Psoas muscle (tissue), 8 donors: ENCODE data around the gene DBR1. TPM values are rescaled to one million over a fixed set of nuclear protein-coding genes. Genes with fewer than 3 reads are reported as not detected.

Source experiments
- ATAC-seq, 4 donors: fragments of 200-7000 bp; cut with Tn5 transposase; one replicate each; pipeline ENCODE4 v1.9.1; 2020; ENCODE audit warnings: moderate library complexity in 3 of 4, mild to moderate bottlenecking in 2 of 4
- DNase-seq, 2 donors: peaks; one replicate each; pipeline ENCODE4 v3.0.0-alpha.2; 2020
- H3K27ac ChIP-seq: fragments of 200-600 bp; one replicate; pipeline ENCODE4 v1.8.0; 2022
- H3K27me3 ChIP-seq, 3 donors: fragments of 200-600 bp in 1 of 3; one replicate each; pipeline versions ENCODE4 v1.6.1 to v1.8.0; 2013 to 2022; ENCODE audit warnings: low read length in 2 of 3, mild to moderate bottlenecking in 2 of 3, moderate library complexity in 1 of 3; ENCODE audit not compliant: insufficient read depth in 3 of 3
- H3K36me3 ChIP-seq, 2 donors: fragments of 200-600 bp in 1 of 2; one replicate each; pipeline versions ENCODE4 v1.6.1 to v1.8.0; 2013 to 2022; ENCODE audit warnings: low read depth in 1 of 2, mild to moderate bottlenecking in 1 of 2, moderate library complexity in 1 of 2; ENCODE audit not compliant: insufficient read depth in 1 of 2
- H3K4me1 ChIP-seq: fragments of 200-600 bp; one replicate; pipeline ENCODE4 v1.8.0; 2022
- H3K4me3 ChIP-seq: fragments of 200-600 bp; one replicate; pipeline ENCODE4 v1.8.0; 2022; ENCODE audit warnings: mild to moderate bottlenecking
- H3K9me3 ChIP-seq: fragments of 200-600 bp; one replicate; pipeline ENCODE4 v1.8.0; 2022
- WGBS, 3 donors: extraction: QIAGEN DNeasy Blood & Tissue Kit; methylation state at CpG; one replicate each; pipeline versions ENCODE4 v1.1.6 to v1.1.7; 2013; 5-methylcytosine and 5-hydroxymethylcytosine counted together
- intact Hi-C, 2 donors: fragments of 100-400 bp; cut with DNase I; formaldehyde crosslinking; loops; one replicate each; pipeline versions ENCODE4 v1.11.0 to v1.14.2; 2022
- polyA plus RNA-seq, 3 donors: library from polyadenylated mRNA; stranded (reverse); fragments of 200-250 nt; gene quantifications; one replicate each; pipeline ENCODE4 v1.2.3, GENCODE V29; 2013
- total RNA-seq, 4 donors: library from RNA; stranded (reverse); fragmentation: NEBNext Ultra II Directional in 2 of 4; extraction: Animal tissue kit (Norgen Biotek cat#: 25700) in 2 of 4; gene quantifications; one replicate each; pipeline versions ENCODE4 v1.2.1 to v1.2.4, GENCODE V29; 2021 to 2023
- TF ChIP-seq, protein P1 (sequence below): fragments of 200-600 bp; IDR thresholded peaks from one replicate; pipeline ENCODE4 v1.8.0; 2022; ENCODE audit warnings: antibody characterized with exemption
- donor health status: healthy with polysubstance abuse.
- donor health status: DM: no; HTN: no; CAD: no; lungs with moderate emphysema.
- donor health status: Bipolar disorder and iron deficiency.
- donor health status: healthy.
- donor health status: DM: yes; HTN: yes; CAD: no.
- donor health status: DM: no; HTN: no; CAD: no.
- donor health status: DM: no; HTN: no; CAD: no.
- donor health status: DM: yes; HTN: yes; CAD: no.

Gene DBR1
- total and polyA plus RNA-seq, 7 donors: 4.3 to 13.6 (median 7.2) TPM

DNA sequence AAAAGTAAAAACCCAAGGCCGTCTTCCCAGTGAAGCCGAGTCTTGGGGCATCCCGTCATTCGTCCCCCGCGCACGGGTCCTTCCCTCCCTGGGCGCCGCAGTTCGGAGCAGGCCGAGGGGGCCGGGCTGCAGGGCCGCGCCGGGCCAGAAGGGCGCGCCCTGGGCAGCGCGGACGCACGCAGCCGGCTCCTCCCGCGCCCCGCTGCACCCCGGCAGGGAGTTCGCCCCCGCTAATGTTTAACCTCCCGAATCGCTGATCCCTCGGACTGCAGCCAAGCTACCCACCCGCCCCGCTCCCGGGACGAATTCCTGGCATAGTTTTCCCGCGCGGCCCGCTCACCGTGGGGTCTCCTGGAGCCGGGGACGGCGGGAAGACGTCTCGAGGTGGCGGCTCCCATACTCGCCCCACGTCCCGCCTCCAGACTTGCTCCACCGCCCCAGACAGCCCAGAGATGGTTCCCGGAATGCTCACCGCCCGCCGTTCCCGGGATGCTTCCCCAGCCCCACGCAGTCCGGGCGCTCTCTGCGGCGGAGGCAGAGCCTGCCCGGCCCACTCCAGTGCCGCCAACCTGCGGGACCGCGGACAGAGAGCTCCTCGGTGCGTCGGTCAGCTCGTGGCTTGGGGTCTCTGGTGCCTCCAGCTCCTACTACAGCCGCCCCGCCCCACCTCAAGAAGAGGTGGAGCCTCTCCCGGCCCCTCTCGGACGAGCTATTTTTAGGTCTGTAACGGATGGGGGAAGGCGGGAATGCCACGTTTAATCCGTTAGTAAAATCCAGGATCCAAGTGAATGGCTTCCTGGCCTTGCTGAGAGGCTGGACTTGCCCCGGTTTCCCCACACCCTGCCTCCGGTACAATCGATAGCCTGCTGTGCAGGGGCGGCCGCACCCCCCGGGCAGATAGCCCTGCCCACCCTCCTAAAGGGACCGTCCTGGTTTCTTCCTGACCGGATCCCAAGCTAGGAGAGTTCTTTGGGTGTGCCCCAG, 59.4 kb downstream of the DBR1 start, which contains the start of gene DZIP1L:
TSS of gene DZIP1L (minus strand) at position 621 of the 984 bp plus-strand sequence. CDS start 11,637 bp downstream, outside the sequence.
- Histone ChIP-seq H3K9me3 (no peaks in the 10 kb centered on the region), H3K36me3 (peaks cover 0 to 5% of the 10 kb centered on the region in 2 donors), H3K4me3 (peak within 1 kb of the TSS; percentile 95), H3K4me1 (peaks cover 7% of the 10 kb centered on the region), H3K27me3 (no peaks in the 10 kb centered on the region), H3K27ac (peak within 1 kb of the TSS; percentile 76)
- ATAC-seq (peak; percentile 90 to 95 (median 91)), DNase-seq (peak; percentile 60 to 75)
- TF ChIP-seq, protein P1, sequence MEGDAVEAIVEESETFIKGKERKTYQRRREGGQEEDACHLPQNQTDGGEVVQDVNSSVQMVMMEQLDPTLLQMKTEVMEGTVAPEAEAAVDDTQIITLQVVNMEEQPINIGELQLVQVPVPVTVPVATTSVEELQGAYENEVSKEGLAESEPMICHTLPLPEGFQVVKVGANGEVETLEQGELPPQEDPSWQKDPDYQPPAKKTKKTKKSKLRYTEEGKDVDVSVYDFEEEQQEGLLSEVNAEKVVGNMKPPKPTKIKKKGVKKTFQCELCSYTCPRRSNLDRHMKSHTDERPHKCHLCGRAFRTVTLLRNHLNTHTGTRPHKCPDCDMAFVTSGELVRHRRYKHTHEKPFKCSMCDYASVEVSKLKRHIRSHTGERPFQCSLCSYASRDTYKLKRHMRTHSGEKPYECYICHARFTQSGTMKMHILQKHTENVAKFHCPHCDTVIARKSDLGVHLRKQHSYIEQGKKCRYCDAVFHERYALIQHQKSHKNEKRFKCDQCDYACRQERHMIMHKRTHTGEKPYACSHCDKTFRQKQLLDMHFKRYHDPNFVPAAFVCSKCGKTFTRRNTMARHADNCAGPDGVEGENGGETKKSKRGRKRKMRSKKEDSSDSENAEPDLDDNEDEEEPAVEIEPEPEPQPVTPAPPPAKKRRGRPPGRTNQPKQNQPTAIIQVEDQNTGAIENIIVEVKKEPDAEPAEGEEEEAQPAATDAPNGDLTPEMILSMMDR: peak; percentile 63
- intact Hi-C loops: no loop called here
- 1% methylated on average over 59 to 86 of the region's 86 CpGs for WGBS, 3 donors

DNA sequence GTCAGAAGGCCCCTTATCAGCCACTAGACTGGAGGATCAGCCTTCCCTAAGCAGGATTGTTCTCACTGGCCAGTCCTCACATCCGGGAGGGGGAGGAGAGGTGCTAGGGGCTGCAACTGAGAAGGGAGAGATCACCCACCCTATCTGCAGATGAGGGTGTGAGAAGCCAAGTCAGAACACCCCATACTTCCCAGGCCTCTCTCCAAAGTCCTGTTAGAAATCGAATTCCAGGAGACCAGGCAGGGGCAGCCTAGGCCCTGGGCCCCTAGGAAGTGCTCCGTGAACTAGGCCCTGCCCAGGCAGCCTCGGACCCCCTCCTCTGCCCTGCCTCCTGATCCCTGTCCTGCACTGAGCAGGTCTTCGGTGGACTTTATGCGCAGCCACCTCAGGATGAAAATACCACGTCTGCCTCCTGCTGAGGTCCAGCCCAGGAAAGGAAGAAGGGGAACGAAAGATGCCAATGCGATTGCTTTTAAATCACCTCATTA, 60.2 kb downstream of the DBR1 start:
- no peaks in the 10 kb centered on the region for H3K27me3 ChIP-seq
- TF ChIP-seq, protein P1: no peak
- peaks cover 7% of the 10 kb centered on the region for H3K4me1 ChIP-seq
- peak overlapping the region; percentile 76 for H3K27ac ChIP-seq
- WGBS, 3 donors: 13 to 26% (median 17%) methylated on average over 9 of the region's 9 CpGs
- ATAC-seq (peak in 1 of 4 donors; percentile 11), DNase-seq (no peak)
- intact Hi-C loops: no loop called here
- H3K4me3 ChIP-seq: peak overlapping the region; percentile 95
- no peaks in the 10 kb centered on the region for H3K9me3 ChIP-seq
- peaks cover 0 to 5% of the 10 kb centered on the region in 2 donors for H3K36me3 ChIP-seq

DNA sequence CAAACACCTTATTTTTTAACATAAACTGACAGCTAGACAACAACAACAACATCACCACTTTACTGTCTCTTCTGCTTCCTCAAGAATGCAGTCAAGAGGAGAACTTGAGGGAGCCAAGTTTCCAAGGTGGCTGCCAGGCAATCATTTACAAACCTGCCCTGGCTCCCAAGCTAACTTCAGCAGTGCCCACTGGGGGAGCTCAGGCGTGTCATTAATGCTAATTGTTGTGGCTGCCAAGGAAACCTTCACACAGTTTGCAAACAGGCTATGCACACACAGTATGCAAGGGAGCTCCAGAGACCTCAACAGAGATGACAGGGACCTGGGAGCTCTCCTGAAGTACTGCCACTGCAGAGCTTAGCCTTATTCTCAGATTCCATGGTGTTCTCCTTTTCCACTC, 61.4 kb downstream of the DBR1 start:
- Histone ChIP-seq H3K4me1 (peaks cover 7% of the 10 kb centered on the region), H3K27me3 (no peaks in the 10 kb centered on the region), H3K9me3 (no peaks in the 10 kb centered on the region), H3K36me3 (peaks cover 0 to 5% of the 10 kb centered on the region in 2 donors), H3K4me3 (no peak overlapping the region), H3K27ac (no peak overlapping the region)
- DNase-seq (no peak), ATAC-seq (no peak)
- intact Hi-C loops: no loop called here
- WGBS, 3 donors: 77 to 91% (median 89%) methylated on average over 1 of the region's 1 CpG
- TF ChIP-seq, protein P1: no peak

DNA sequence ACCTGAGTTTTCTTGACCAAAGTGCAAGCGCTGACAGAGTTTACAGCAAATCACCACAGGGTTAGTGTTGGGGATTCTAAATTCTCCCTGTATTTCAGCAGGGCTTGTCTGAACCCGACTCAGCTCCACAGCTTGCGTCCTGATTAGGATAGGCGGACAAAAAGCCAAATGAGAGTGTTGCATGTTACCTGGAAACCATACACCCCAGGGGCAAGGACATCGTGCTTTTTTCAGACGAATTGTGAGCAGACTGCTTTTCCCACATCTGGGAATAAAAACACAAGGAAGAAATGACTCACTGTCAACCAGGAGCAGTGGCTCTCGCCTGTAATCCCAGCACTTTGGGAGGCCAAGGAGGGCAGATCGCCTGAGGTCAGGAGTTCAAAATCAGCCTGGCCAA, 62.4 kb downstream of the DBR1 start:
- H3K4me1 ChIP-seq: peaks cover 7% of the 10 kb centered on the region
- TF ChIP-seq, protein P1: no peak
- H3K27ac ChIP-seq: no peak overlapping the region
- no peak overlapping the region for H3K4me3 ChIP-seq
- intact Hi-C loops: no loop called here
- H3K9me3 ChIP-seq: no peaks in the 10 kb centered on the region
- 88 to 91% (median 89%) methylated on average over 8 of the region's 8 CpGs for WGBS, 3 donors
- no peaks in the 10 kb centered on the region for H3K27me3 ChIP-seq
- H3K36me3 ChIP-seq: peaks cover 0 to 5% of the 10 kb centered on the region in 2 donors
- peak in 1 of 2 donors; percentile 23 for DNase-seq
- no peak for ATAC-seq

Other genes starting within 250 kb of the DBR1 start
- not detected for gene CLDN18, start 164.8 kb downstream of the DBR1 start, total RNA-seq
- gene CLDN18, start 164.8 kb downstream of the DBR1 start, polyA plus RNA-seq: under 1 TPM in 1 of 3 donors, not detected in 2; 0.03 TPM
- 1 to 10 TPM; 1.0 to 3.0 (median 1.5) TPM for gene DZIP1L, start 59.3 kb downstream of the DBR1 start, total RNA-seq
- under 1 TPM; 0.22 to 0.73 (median 0.53) TPM for gene DZIP1L, start 59.3 kb downstream of the DBR1 start, polyA plus RNA-seq
- not detected for gene A4GNT, start 42.5 kb downstream of the DBR1 start, total RNA-seq
- not detected for gene A4GNT, start 42.5 kb downstream of the DBR1 start, polyA plus RNA-seq
- gene ARMC8, start 12.4 kb upstream of the DBR1 start, total RNA-seq: 10 to 100 TPM; 40.1 to 92.1 (median 60.3) TPM
- 10 to 100 TPM; 25.4 to 38.7 (median 27.5) TPM for gene ARMC8, start 12.4 kb upstream of the DBR1 start, polyA plus RNA-seq
- 1 to 10 TPM; 1.4 to 3.1 (median 1.7) TPM for gene NME9, start 154.9 kb upstream of the DBR1 start, total RNA-seq
- under 1 TPM; 0.04 to 0.80 (median 0.68) TPM for gene NME9, start 154.9 kb upstream of the DBR1 start, polyA plus RNA-seq
- gene MRAS, start 173.7 kb upstream of the DBR1 start, total RNA-seq: 100 to 1,000 TPM; 107 to 166 (median 123) TPM
- gene MRAS, start 173.7 kb upstream of the DBR1 start, polyA plus RNA-seq: 10 to 100 TPM; 43.8 to 88.9 (median 62.7) TPM